Measurements from ENCODE around the gene C12orf57. TPM values are rescaled to one million over a fixed set of nuclear protein-coding genes. Genes with fewer than 3 reads are reported as not detected.

C12orf57 gene
- polyA plus RNA-seq, 1 donor from 2014 or later = 500 TPM

- Histone ChIP-seq H3K36me3 (ENCODE audit: insufficient read depth, low read length) (peaks cover under 1% of the 10 kb centered on the region), H3F3A (ENCODE audit: insufficient read depth, low read length, poor library complexity, severe bottlenecking) (no peaks in the 10 kb centered on the region), H3K9me3 (ENCODE audit: low read length) (no peaks in the 10 kb centered on the region), H3K9me2 (ENCODE audit: insufficient read depth, low read length) (no peaks in the 10 kb centered on the region), H4K20me1 (ENCODE audit: insufficient read depth) (no peaks in the 10 kb centered on the region), H3K27me3 (ENCODE audit: insufficient read depth, low read depth, low read length) (no peaks in the 10 kb centered on the region), H3K4me3 (ENCODE audit: low read length) (no peak overlapping the region), H3K79me2 (replicated peaks; ENCODE audit: insufficient read depth, low read length) (peaks cover 18% of the 10 kb centered on the region), H3K27ac (ENCODE audit: low read length) (no peak overlapping the region), H2AFZ (ENCODE audit: low read depth, low read length) (no peak overlapping the region), H3K9ac (ENCODE audit: low read length) (no peak overlapping the region), H3K4me2 (ENCODE audit: low read length) (no peak overlapping the region)
- TF ChIP-seq TAF1 (IDR thresholded peaks at IDR 0.05; ENCODE audit: low read depth) (no peak), EP300 (conservative IDR thresholded peaks at IDR 0.05; ENCODE audit: poor library complexity, severe bottlenecking) (no peak), RAD21 (conservative IDR thresholded peaks at IDR 0.05) (no peak), MXI1 (conservative IDR thresholded peaks at IDR 0.05; ENCODE audit: poor library complexity, severe bottlenecking) (no peak), POLR2AphosphoS5 (IDR thresholded peaks at IDR 0.05) (no peak), EZH2 (IDR thresholded peaks at IDR 0.05; ENCODE audit: borderline replicate concordance, insufficient read depth, low read length, poor library complexity, severe bottlenecking) (no peak), SMC3 (conservative IDR thresholded peaks at IDR 0.05; ENCODE audit: poor library complexity) (no peak)
- TF ChIP-seq, protein P1, sequence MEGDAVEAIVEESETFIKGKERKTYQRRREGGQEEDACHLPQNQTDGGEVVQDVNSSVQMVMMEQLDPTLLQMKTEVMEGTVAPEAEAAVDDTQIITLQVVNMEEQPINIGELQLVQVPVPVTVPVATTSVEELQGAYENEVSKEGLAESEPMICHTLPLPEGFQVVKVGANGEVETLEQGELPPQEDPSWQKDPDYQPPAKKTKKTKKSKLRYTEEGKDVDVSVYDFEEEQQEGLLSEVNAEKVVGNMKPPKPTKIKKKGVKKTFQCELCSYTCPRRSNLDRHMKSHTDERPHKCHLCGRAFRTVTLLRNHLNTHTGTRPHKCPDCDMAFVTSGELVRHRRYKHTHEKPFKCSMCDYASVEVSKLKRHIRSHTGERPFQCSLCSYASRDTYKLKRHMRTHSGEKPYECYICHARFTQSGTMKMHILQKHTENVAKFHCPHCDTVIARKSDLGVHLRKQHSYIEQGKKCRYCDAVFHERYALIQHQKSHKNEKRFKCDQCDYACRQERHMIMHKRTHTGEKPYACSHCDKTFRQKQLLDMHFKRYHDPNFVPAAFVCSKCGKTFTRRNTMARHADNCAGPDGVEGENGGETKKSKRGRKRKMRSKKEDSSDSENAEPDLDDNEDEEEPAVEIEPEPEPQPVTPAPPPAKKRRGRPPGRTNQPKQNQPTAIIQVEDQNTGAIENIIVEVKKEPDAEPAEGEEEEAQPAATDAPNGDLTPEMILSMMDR (IDR thresholded peaks at IDR 0.05; ENCODE audit: poor library complexity, severe bottlenecking) = no peak
- TF ChIP-seq, protein P2, sequence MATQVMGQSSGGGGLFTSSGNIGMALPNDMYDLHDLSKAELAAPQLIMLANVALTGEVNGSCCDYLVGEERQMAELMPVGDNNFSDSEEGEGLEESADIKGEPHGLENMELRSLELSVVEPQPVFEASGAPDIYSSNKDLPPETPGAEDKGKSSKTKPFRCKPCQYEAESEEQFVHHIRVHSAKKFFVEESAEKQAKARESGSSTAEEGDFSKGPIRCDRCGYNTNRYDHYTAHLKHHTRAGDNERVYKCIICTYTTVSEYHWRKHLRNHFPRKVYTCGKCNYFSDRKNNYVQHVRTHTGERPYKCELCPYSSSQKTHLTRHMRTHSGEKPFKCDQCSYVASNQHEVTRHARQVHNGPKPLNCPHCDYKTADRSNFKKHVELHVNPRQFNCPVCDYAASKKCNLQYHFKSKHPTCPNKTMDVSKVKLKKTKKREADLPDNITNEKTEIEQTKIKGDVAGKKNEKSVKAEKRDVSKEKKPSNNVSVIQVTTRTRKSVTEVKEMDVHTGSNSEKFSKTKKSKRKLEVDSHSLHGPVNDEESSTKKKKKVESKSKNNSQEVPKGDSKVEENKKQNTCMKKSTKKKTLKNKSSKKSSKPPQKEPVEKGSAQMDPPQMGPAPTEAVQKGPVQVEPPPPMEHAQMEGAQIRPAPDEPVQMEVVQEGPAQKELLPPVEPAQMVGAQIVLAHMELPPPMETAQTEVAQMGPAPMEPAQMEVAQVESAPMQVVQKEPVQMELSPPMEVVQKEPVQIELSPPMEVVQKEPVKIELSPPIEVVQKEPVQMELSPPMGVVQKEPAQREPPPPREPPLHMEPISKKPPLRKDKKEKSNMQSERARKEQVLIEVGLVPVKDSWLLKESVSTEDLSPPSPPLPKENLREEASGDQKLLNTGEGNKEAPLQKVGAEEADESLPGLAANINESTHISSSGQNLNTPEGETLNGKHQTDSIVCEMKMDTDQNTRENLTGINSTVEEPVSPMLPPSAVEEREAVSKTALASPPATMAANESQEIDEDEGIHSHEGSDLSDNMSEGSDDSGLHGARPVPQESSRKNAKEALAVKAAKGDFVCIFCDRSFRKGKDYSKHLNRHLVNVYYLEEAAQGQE (IDR thresholded peaks at IDR 0.05; ENCODE audit: borderline replicate concordance) = no peak
These were observed 31.6 kb downstream of the C12orf57 start for GRCh38 chr12:6975297-6976032.

- H3K36me3 ChIP-seq (ENCODE audit: insufficient read depth, low read length) = peaks cover 8% of the 10 kb centered on the region
- H3K4me3 ChIP-seq (ENCODE audit: low read length) = no peak overlapping the region
- no peak overlapping the region for H3K4me2 ChIP-seq (ENCODE audit: low read length)
- H3K79me2 ChIP-seq (replicated peaks; ENCODE audit: insufficient read depth, low read length) = peaks cover under 1% of the 10 kb centered on the region
- H3F3A ChIP-seq (ENCODE audit: insufficient read depth, low read length, poor library complexity, severe bottlenecking) = no peaks in the 10 kb centered on the region
- H3K27me3 ChIP-seq (ENCODE audit: insufficient read depth, low read depth, low read length) = no peaks in the 10 kb centered on the region
- TF ChIP-seq, protein P1 (IDR thresholded peaks at IDR 0.05; ENCODE audit: poor library complexity, severe bottlenecking) = no peak
- TF ChIP-seq EZH2 (IDR thresholded peaks at IDR 0.05; ENCODE audit: borderline replicate concordance, insufficient read depth, low read length, poor library complexity, severe bottlenecking) (no peak), POLR2AphosphoS5 (IDR thresholded peaks at IDR 0.05) (no peak), EP300 (conservative IDR thresholded peaks at IDR 0.05; ENCODE audit: poor library complexity, severe bottlenecking) (no peak), MXI1 (conservative IDR thresholded peaks at IDR 0.05; ENCODE audit: poor library complexity, severe bottlenecking) (no peak), RAD21 (conservative IDR thresholded peaks at IDR 0.05) (no peak), TAF1 (IDR thresholded peaks at IDR 0.05; ENCODE audit: low read depth) (no peak), SMC3 (conservative IDR thresholded peaks at IDR 0.05; ENCODE audit: poor library complexity) (no peak)
- TF ChIP-seq, protein P2 (IDR thresholded peaks at IDR 0.05; ENCODE audit: borderline replicate concordance) = no peak
- H3K9ac ChIP-seq (ENCODE audit: low read length) = no peak overlapping the region
- no peaks in the 10 kb centered on the region for H4K20me1 ChIP-seq (ENCODE audit: insufficient read depth)
- no peaks in the 10 kb centered on the region for H3K9me2 ChIP-seq (ENCODE audit: insufficient read depth, low read length)
- H3K9me3 ChIP-seq (ENCODE audit: low read length) = no peaks in the 10 kb centered on the region
- H2AFZ ChIP-seq (ENCODE audit: low read depth, low read length) = no peak overlapping the region
- H3K27ac ChIP-seq (ENCODE audit: low read length) = no peak overlapping the region
These were observed 33.8 kb downstream of the C12orf57 start for GRCh38 chr12:6977653-6978052.
